ENCODE measurements around the gene PASD1. TPM values are rescaled to one million over a fixed set of nuclear protein-coding genes. Genes with fewer than 3 reads are reported as not detected.

Gene PASD1
- not detected in 5 replicates for total RNA-seq (2022; extraction: Qiagen RNA extraction)

GRCh38 chrX:151563449-151563848 is at the start of gene PASD1:
TSS of gene PASD1 (plus strand) at chrX:151563675. CDS start at chrX:151601554, 37,879 bp downstream.

GRCh38 chrX:151694661-151695582 is 131.4 kb downstream of the PASD1 start, which contains the start of gene PRRG3:
TSS of gene PRRG3 (plus strand) at chrX:151695458. CDS start at chrX:151698815, 3,357 bp downstream.

GRCh38 chrX:151715752-151716151 is 152.3 kb downstream of the PASD1 start, which contains the start of gene FATE1:
TSS of gene FATE1 (plus strand) at chrX:151716035. CDS start at chrX:151716120, 85 bp downstream.

Other genes with a start within 250 kb of the PASD1 start
- 19.2 to 24.4 TPM (median 22.7 TPM) in 5 replicates for gene VMA21, start 166.5 kb upstream of the PASD1 start, total RNA-seq (2022; extraction: Qiagen RNA extraction)
- gene PRRG3, start 131.8 kb downstream of the PASD1 start, total RNA-seq (2022; extraction: Qiagen RNA extraction): not detected in 5 replicates
- 0.17 TPM in 1 of 5 replicates, not detected in the others for gene FATE1, start 152.4 kb downstream of the PASD1 start, total RNA-seq (2022; extraction: Qiagen RNA extraction)
- gene CNGA2, start 171.1 kb downstream of the PASD1 start, total RNA-seq (2022; extraction: Qiagen RNA extraction): not detected in 5 replicates